GM10266 (cell line): Measurements from ENCODE around the gene TOX4.

Source experiments
- DNase-seq: peaks from one replicate; pipeline ENCODE4 v3.0.0; 2012; ENCODE audit errors: extremely low spot score
- TF ChIP-seq, protein P1 (sequence below): IDR thresholded peaks from 2 replicates; pipeline ENCODE4 v1.5.1; 2012; ENCODE audit warnings: mild to moderate bottlenecking, low read depth; ENCODE audit not compliant: control insufficient read depth, insufficient read depth; ENCODE audit errors: missing control alignments

The TOX4 gene

DNA sequence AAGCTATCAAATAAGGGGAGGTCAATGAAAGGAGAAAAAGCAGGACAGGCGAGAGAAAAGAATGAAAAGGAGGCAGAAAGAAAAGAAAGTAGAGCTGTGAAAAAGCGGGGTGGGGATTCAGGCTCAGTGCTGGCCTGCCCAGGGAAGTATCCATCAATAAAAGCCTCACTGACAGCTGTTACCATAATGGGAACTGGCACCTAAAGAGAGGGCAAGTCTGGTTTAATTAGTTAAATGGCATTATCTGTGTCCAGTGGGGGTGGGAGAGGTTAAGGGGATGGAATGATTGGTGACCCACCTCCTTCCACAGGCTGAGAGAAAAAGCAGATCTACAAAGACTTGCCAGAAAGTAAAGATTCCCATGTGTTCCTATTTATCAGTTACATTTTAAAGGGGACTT is 41.7 kb downstream of the TOX4 start:
- TF ChIP-seq, protein P1, sequence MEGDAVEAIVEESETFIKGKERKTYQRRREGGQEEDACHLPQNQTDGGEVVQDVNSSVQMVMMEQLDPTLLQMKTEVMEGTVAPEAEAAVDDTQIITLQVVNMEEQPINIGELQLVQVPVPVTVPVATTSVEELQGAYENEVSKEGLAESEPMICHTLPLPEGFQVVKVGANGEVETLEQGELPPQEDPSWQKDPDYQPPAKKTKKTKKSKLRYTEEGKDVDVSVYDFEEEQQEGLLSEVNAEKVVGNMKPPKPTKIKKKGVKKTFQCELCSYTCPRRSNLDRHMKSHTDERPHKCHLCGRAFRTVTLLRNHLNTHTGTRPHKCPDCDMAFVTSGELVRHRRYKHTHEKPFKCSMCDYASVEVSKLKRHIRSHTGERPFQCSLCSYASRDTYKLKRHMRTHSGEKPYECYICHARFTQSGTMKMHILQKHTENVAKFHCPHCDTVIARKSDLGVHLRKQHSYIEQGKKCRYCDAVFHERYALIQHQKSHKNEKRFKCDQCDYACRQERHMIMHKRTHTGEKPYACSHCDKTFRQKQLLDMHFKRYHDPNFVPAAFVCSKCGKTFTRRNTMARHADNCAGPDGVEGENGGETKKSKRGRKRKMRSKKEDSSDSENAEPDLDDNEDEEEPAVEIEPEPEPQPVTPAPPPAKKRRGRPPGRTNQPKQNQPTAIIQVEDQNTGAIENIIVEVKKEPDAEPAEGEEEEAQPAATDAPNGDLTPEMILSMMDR: no peak
- no peak for DNase-seq

DNA sequence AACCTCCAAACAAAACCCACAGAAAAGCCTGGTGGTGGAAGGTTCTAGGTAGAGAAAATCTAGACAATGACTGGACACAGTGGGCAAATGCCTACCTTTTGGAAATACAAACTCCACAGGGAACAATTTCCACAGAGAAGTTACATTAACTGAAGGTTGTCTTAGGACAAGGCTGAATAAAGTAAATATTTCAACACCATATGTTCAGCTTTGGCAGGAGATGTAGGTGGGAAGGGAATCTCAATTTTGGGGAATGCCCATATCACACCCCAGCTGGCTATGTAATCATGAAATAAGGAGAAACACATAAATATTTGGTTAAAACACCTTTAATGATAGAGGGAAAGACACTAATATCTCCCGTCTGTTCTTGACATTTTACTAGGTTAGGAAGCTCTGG is 43.8 kb downstream of the TOX4 start:
- TF ChIP-seq, protein P1: no peak
- no peak for DNase-seq

DNA sequence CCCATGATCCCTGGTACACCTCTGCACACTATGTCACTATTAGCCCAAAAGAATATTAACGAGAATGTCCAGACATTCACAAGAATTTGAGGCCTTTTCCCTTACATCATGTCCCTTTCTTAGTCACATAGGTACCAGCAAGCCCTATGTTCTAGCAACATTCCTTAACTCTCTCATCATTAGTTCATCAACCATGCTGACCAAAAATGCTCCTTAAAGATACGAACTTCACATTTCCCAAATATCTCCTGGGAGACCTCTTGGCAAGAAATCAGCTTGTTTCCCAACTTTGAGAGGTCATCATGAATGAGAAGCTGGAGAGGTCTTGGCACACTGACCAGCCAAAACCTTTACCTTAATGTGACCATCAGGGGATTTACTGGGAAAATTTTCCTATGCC is 44.5 kb downstream of the TOX4 start:
- TF ChIP-seq, protein P1: no peak
- no peak for DNase-seq

DNA sequence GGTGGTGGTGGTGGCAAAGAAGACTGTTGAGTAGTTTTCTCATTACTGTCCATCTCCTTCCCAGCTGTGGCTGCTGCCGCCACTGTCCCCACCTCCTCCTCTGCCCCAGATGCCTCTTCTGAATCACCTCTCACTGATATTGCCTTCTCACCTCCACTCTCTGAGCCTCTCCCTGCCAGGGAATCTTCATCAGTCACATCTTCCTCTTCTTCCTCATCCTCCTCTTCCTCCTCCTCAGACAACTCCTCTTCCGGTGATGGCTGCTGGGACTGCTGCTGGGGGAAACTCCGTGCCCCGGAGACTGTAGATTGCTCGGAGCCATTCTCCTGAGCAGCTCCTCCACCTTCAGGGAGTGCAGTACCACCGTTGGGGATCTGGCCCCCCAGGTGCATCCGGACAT is 46.2 kb downstream of the TOX4 start:
- TF ChIP-seq, protein P1: no peak
- no peak for DNase-seq

DNA sequence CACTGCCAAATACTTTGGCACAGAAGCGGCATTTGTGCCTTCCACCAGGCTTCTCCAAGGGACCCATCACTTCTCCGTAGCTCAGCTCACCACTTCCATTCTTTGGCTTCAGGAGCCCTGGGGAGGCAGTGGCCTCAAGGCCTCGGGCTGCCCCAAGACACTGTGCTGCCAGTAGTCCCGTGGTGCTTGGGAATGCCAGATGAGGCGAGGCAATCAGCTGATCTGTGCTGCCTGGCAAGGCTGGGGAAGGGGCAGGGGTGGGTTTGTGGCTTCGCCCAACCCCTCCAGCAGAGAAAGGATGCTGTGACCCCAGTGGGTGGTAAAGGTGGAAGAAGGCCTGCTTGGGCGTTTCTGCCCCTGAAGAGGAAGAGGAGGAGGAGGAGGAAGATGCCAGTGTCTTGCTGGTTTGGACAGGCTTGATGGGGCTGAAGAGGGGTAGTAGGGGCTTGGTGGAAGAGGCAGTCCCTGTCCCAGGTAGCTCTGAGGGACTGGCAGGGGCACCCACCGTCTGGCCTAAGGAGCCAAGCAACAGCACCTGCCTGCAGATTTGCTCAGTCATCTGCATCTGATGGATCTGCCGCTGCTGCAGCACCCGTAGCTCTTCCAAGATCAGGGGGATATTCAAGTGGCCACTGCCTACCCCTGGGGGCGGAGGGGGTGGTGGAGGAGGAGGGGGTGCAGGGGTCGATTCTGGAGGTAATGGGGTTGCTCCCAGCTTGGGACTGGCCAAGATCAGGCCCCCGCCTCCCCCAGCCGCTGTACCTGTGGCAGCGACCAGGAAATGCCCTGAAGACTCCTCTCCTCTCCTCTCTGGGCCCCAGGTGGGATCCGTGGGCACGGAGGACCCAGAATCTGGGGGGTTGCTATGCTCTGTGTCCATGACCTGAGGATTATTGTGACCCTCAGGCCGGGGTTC is 47.8 kb downstream of the TOX4 start:
- TF ChIP-seq, protein P1: no peak
- DNase-seq: no peak

DNA sequence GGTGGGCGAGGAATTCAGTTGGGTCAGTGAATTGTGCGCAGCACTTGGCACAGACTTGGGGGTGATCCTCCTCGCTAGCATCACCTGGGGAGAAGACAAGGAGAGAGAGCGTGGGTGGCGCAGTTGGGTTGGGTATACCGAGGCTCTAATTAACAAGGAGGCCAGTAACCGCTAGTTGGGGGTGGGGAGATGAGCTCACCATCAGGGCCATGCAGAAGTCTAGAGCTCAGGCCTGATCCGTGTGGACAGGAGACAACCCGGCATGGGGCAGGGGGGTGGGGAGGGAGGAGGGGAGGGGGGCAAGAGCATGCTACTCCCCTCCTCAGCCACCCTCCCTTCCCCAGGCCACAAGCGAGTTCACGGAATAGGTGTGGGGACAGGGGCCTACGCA is 48.6 kb downstream of the TOX4 start:
- DNase-seq: no peak
- TF ChIP-seq, protein P1: no peak

DNA sequence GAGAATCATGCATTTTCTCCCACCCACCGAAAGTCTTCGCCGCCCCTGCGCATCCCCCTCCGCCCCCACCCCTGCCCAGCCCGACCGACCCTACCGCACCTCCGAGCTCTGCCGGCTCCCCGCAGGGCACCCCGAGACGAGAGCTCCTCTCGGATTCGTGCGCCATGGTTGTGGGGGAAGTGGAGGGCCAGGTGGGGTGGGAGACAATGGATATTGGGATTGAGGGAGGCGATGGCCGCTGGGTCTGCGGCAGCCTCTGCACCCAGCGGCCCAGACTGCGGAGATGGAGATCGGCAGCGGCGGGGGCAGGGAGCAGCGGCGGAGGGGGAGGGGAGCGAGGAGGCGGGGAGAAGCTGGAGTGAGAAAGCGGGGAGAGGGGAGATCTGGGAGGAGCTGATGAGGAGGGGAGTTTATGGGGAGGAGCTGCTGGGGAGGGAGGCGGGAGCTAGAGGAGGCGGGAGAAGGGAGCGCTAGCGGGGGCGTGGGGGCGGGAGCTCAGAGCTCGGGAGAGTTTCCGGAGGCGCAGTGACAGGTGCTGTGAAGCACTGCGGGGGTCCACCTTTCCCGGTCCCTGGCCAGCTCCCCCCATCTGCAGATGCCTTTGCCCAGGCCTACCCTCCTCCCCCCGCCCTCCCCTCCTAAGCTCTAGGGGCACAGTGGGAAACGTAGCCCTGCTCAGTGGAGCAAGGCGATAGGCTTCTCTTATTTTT is 49.1 kb downstream of the TOX4 start, which contains the start of gene SALL2:
TSS of gene SALL2 (minus strand) at position 385 of the 710 bp plus-strand sequence. CDS start at position 166, 219 bp downstream.
- TF ChIP-seq, protein P1: no peak
- peak; percentile 73 for DNase-seq
